Hematopoietic multipotent progenitor cell (in vitro differentiated cells): ENCODE measurements around the gene NLRP5. TPM values are rescaled to one million over a fixed set of nuclear protein-coding genes. Genes with fewer than 3 reads are reported as not detected.
"Not testable (repeated sequence)": the region's sequence is repeated elsewhere in the genome, so short reads cannot be mapped to it uniquely, and the experiment has no call there.

Experiments used
- DNase-seq, 3 donors: peaks; one replicate each; pipeline ENCODE4 v3.0.0-alpha.2; 2011 to 2015; ENCODE audit warnings: low read depth in 2 of 3, low spot score in 2 of 3
- total RNA-seq: library from RNA; depleted of rRNA; stranded (reverse); fragments of >200 nt; gene quantifications from one replicate; pipeline ENCODE4 v1.2.3, GENCODE V29; 2012

Gene NLRP5
- total RNA-seq, 1 donor: not detected

- DNase-seq: no peak
Measured at GRCh38 chr19:56097306-56097705, 110.7 kb downstream of the NLRP5 start.

DNA sequence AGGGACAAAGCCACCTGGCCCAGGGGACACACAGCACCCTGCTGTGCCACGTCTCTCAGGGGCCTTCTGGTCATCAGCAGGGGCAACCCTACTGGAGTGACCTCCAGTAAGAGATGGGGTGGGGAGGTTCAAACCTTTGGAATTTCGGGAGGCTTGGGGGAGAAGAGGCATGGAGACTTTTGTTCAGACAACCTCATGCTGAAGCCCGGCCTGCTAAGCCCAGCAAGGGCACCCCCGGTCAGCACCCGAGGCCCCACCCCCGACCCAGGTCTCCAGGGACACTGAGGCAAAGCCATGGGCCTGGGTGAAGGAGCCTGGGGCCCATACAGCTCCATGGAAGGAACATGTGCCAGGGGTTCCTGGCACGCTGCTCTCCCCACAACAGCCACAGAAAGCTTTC, 111.2 kb downstream of the NLRP5 start:
- no peak for DNase-seq

DNA sequence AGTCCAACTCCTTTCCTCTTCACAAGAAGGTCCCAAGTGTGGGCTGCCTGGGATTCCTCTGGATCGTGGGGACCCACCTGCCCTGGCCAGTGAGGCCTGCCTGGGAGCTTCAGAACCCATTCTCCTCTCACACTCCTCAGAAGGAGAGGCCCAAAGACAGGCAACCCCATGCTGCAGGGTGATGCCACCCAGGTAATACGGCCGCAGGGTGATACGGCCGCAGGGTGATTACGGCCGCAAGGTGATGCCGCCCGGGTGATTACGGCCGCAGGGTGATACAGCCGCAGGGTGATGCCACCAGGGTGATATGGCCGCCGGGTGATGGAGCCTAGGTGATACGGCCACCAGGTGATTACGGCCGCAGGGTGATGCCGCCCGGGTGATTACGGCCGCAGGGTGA, 111.7 kb downstream of the NLRP5 start:
- DNase-seq: not testable (repeated sequence)

GRCh38 chr19:56098731-56099568, 112.4 kb downstream of the NLRP5 start:
- no peak for DNase-seq

DNA sequence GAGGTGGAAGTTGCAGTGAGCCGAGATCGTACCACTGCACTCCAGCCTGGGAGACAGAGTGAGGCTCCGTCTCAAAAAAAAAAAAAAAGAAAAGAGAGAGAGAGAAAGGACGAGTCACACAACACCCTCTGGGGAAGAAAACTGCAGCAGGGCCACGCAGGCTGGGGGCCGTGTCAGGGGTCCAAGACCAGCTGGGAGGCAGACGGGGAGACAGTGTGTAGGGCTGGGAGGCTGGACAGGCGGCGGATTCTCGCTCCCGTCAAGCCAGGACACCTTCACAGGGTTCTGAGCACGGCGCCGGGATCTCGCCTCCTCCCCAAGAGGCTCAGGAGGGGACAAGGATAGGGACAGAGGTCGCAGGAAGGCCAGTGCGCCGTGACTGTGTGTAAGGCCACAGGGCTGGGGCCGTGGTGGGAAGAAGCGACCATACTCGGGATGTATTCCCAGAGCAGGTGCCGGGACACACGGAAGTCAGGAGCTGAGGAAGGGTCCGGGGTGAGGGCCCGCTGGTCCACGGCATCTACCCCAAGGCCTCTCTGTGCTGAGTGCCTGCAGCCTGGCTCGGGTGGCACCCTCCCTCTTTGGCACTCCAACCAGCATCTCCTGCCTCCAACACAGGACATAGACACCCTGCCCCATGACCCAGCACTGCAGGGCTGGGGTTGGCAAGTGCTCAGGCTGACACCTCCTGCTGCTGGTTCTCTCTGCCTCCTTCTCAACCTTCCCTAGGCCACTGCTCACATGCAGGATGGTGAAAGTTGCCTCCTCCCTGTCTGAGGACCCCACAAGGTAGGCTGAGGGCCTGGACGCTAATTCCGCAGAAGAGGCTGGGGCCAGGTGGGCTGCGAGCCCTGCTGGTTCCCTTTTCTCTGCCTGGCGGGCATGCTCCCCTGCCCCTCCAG, 113.3 kb downstream of the NLRP5 start:
- no peak for DNase-seq

DNA sequence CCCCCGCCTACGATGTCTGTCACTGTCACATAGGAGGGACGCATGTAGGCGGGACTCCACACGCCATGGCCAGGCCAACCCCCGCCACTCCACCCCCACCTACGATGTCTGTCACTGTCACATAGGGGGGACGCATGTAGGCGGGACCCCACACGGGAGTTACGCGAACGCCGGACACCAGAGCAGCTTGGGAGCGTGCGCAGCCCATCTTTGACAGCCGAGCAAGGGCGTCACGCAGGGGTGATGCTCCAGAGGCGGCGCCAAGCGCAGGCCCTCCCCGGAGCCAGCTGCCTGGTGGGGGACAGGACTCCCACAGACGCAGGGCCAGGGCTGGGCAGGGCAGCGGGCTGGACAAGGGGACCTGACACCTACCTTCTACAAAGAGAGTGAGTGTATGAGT, 114.5 kb downstream of the NLRP5 start:
- no peak for DNase-seq

DNA sequence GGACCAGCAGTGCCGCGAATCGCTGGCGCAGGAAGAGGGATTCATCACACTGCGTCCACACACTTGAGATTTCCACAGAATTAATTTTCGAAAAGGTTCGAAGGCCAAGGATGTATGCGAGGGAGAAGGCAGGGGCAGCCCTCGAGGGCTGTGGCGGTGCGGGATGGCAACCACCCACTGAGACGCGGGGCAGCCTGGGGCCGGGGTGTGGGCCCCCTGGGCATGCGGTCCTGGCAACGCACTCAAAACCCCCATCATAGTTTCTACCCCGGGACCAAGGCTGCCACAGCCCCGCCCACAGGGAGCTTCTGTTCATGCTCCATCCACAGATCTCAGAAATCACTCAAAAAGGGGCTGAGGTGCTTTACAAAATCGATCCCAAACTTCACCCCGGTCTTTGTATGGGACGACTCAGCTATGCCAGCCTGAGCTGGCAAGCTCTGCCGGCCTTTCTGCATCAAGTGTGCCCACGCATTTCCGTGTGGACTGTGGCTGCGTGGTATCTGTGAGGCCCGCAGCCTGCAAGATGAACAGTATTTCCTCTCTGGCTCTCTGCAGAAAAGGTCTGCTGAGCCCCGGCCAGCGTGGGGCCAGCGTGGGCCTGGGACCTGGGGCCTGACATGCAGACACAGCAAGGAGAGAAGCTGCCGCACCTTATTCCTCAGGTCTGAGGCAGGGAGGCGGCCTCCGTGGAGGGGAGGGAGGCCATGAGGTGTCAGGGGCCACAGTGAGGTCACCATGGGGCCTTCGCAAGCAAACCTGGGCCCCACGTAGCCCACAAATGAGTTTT, 115.4 kb downstream of the NLRP5 start:
- no peak for DNase-seq

DNA sequence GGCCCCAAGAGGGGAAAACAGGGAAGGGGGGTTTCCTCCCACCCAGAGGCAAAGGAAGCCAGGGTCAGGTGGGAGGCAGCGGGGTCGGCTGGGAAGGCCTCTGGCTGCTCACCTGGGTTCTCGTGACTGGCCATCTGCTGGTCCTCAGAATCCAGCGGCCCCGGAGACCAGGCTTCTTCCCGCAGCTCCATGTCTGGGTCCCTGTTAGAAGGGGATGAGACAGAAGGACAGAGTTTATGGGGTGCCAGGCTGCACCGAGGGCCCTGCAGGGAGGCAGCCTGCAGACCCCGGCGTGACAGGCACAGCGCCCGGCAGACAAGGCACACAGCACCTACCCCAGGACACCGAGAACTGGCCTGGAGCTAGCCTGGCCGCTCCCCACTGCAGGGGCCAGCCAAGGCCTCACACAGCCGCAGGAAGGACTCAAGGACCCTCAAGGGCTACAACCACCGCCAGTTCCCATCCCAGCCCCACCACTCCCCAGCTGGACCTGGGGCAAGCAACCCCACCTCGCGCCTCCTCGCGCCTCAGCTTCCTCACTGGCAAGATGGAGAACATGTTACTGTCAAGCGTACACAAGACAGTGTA, 116.5 kb downstream of the NLRP5 start:
- no peak for DNase-seq

- no peak for DNase-seq
Measured at GRCh38 chr19:56104423-56104822, 117.8 kb downstream of the NLRP5 start.

DNA sequence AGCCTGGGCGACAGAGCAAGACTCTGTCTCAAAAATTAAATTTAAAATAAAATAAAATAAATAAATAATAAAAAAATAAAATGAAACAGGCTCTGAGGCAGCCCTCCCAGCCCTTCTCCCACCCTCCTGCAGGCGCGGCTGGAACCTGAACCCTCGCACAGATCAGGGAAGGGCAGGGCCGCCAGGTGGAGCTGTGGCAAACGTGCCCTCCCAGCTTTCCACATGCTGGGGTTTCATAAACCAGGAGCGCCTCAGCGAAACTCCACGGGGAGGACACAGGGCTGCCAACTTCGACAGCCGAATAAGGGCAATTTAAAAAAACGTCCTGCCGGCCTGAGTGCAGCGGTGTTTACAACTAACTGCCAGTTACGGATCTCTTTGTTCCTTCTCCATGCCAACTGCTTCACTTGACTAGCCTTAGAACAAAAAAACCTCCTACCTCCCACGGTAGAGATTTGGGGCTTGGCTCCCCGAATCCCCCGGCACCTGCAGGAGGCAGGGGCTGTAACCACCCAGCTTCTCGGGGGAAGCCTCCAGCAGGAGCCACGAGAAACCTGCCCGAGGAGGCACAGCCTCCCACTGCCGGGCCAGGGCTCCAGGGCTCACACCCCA, 118.6 kb downstream of the NLRP5 start:
- DNase-seq: peak in 2 of 3 donors; percentile 82 to 86

DNA sequence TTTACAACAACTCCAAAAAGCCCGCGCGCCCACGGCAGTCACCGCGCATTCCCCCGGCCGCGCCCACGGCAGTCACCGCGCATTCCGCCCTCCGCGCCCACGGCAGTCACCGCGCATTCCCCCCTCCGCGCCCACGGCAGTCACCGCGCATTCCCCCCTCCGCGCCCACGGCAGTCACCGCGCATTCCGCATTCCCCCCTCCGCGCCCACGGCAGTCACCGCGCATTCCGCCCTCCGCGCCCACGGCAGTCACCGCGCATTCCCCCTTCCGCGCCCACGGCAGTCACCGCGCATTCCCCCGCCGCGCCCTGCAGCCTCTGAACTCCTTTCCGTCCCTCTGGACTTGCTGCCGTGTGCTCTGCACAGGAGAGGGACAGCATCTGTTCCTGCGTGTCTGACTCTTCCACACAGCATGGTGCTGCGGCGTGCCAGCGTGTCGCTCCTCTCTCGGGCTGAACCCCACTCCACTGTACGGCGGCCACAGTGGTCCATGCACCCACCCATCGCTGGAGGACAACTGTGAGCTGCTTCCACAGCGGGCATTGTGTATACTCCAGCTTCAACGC, 119.3 kb downstream of the NLRP5 start:
- not testable (repeated sequence) for DNase-seq

DNA sequence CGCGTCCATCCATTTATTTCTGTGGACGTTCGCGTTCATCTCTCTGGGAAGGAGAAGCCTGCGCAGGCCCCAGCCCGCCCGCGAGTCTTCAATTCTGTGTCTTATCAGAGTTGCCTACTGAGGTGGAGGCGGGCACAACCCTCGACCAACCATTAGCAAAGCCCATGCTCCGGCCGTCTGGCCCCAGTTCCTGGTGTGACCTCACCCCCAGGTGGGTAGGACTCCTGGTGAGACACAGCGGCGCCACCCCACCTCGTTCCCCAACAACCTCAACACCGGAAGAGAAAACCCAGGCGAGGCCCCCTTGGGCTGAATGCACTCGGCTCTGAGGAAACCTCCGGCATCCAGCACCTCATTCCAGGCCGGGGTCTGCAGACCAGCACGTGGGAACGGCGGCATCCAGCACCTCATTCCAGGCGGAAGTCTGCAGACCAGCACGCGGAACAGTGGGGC, 119.8 kb downstream of the NLRP5 start:
- DNase-seq: no peak

- no peak for DNase-seq
Measured at GRCh38 chr19:56106993-56107392, 120.4 kb downstream of the NLRP5 start.

GRCh38 chr19:56107626-56108351, 121.2 kb downstream of the NLRP5 start:
- no peak for DNase-seq

- DNase-seq: no peak
Measured at GRCh38 chr19:56108447-56109195, 122.0 kb downstream of the NLRP5 start.

GRCh38 chr19:56109226-56109625, 122.7 kb downstream of the NLRP5 start:
- DNase-seq: no peak

- DNase-seq: no peak
Measured at GRCh38 chr19:56110515-56111448, 124.2 kb downstream of the NLRP5 start.
